HepG2 (cell line): ENCODE results near the gene GGA2. TPM values are rescaled to one million over a fixed set of nuclear protein-coding genes. Genes with fewer than 3 reads are reported as not detected.

Experiments used
- CC2D1A ChIP-seq: sonication (generic); formaldehyde crosslinking; IDR thresholded peaks from 2 replicates; pipeline ENCODE4 v1.8.1; 2023; ENCODE audit warnings: mild to moderate bottlenecking, missing genetic modification reagents
- E2F1 ChIP-seq: sonication (generic); formaldehyde crosslinking; IDR thresholded peaks from 2 replicates; pipeline ENCODE4 v1.5.0; 2020; ENCODE audit warnings: missing genetic modification reagents
- HNF4G ChIP-seq, 2 experiments: sonication (generic) in 1 of 2; formaldehyde crosslinking in 1 of 2; IDR thresholded peaks; 2 replicates each; pipeline versions ENCODE4 v1.4.0 to v1.6.1; 2011 to 2020; ENCODE audit warnings: borderline replicate concordance in 2 of 2, low read depth in 2 of 2, mild to moderate bottlenecking in 2 of 2, low read length in 1 of 2, missing genetic modification reagents in 1 of 2, moderate library complexity in 1 of 2
- HOXA5 ChIP-seq: sonication (generic); formaldehyde crosslinking; IDR thresholded peaks from 2 replicates; pipeline ENCODE4 v1.4.0; 2020; ENCODE audit warnings: missing genetic modification reagents
- KDM5B ChIP-seq: sonication (generic); formaldehyde crosslinking; IDR thresholded peaks from 2 replicates; pipeline ENCODE4 v1.4.0; 2020; ENCODE audit warnings: missing genetic modification reagents, mild to moderate bottlenecking, borderline replicate concordance
- KDM6A ChIP-seq: IDR thresholded peaks from 2 replicates; pipeline ENCODE4 v1.6.1; 2016; ENCODE audit warnings: low read depth
- LRRFIP1 ChIP-seq: sonication (generic); formaldehyde crosslinking; conservative IDR thresholded peaks from 2 replicates; pipeline ENCODE4 v1.4.0; 2020; ENCODE audit warnings: missing genetic modification reagents
- POLR2AphosphoS5 ChIP-seq: IDR thresholded peaks from 2 replicates; pipeline ENCODE4 v1.6.1; 2012; ENCODE audit warnings: low read depth, low read length
- SP2 ChIP-seq: sonication (generic); formaldehyde crosslinking; IDR thresholded peaks from 2 replicates; pipeline ENCODE4 v1.5.1; 2020; ENCODE audit warnings: mild to moderate bottlenecking, missing genetic modification reagents
- TBL1XR1 ChIP-seq: fragments of 150-350 bp; IDR thresholded peaks from 2 replicates; pipeline ENCODE4 v1.6.1; 2014; ENCODE audit warnings: borderline replicate concordance, low read length; ENCODE audit not compliant: partially characterized antibody
- TEAD3 ChIP-seq: optimal IDR thresholded peaks from 2 replicates; pipeline ENCODE3; 2016; ENCODE audit warnings: borderline replicate concordance
- ZBTB25 ChIP-seq: IDR thresholded peaks from 2 replicates; pipeline ENCODE4 v1.6.1; 2018; ENCODE audit warnings: missing genetic modification reagents
- polyA plus RNA-seq, 8 experiments: library from polyadenylated mRNA; depleted of rRNA in 3 of 8; stranded (reverse) in 7 of 8; unstranded in 1 of 8; fragments of >200 nt; fragmentation: Illumina TruSeq in 4 of 8; extraction: Trizol in 4 of 8; gene quantifications; 2 replicates each; pipeline versions ENCODE4 v1.2.1 to v1.2.3, GENCODE V29; 2011 to 2016; ENCODE audit warnings: low read depth in 4 of 8, missing spikeins in 1 of 8, mixed read lengths in 1 of 8; ENCODE audit not compliant: insufficient read depth in 1 of 8
- total RNA-seq, 5 experiments: library from RNA; depleted of rRNA; stranded (reverse); fragments of >200 nt; fragmentation: Illumina TruSeq; extraction: Trizol; gene quantifications; 2 replicates each; pipeline ENCODE4 v1.2.3, GENCODE V29; 2016; ENCODE audit warnings: low read depth in 1 of 5
- TF ChIP-seq, protein P1 (sequence below): sonication (generic); formaldehyde crosslinking; IDR thresholded peaks from 2 replicates; pipeline ENCODE4 v1.5.1; 2020; ENCODE audit warnings: missing genetic modification reagents, mild to moderate bottlenecking, borderline replicate concordance
- TF ChIP-seq, protein P2 (sequence below): sonication (generic); formaldehyde crosslinking; IDR thresholded peaks from 2 replicates; pipeline ENCODE4; 2020; ENCODE audit warnings: missing genetic modification reagents, mild to moderate bottlenecking, borderline replicate concordance
- TF ChIP-seq, protein P3 (sequence below): sonication (generic); formaldehyde crosslinking; IDR thresholded peaks from 2 replicates; pipeline ENCODE4 v1.8.0; 2022; ENCODE audit warnings: missing genetic modification reagents, mild to moderate bottlenecking, moderate library complexity, borderline replicate concordance

Gene GGA2
- total and polyA plus RNA-seq, 2 of the 13 experiments (the other 11 are each of a cell fraction or from before 2014, with no cell fraction given): 51.5 to 69.8 TPM

DNA sequence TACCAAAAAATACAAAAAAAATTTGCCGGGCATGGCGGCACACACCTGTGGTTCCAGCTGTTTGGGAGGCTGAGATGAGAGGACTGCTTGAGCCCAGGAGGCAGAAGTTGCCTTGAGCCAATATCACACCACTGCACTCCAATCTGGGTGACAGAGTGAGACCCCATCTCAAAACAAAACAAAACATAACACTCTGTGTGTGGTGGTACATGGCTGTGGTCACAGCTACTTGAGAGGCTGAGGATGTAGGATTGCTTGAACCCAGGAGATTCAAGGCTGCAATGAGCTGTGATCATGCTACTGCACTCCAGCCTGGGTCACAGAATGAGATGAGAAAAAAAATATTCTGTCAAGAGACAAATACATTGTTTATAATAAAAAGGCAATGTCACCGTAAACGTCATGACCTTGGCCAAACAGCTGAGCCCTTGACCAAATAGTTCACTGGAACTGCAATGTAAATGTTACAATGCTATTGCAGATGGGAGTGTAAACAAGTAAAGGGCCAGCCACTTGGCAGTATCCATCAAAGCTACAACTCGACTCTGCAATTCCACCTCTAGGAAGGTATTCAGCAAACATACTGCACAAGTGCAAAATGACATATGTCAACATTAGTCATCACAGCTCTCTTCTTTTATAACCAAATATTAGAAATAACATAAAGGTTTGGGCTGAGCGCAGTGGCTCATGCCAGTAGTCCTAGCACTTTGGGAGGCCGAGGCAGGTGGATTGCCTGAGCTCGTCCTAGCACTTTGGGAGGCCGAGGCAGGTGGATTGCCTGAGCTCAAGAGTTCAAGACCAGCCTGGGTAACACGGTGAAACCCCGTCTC lies 29.9 kb upstream of the GGA2 start (continued):
- TF ChIP-seq LRRFIP1 (CRISPR knock-in tag) (no peak), SP2 (CRISPR knock-in tag) (0 out of 2 replicates have a peak, but pooled peaks have one; percentile 10), E2F1 (CRISPR knock-in tag) (no peak), TEAD3 (CRISPR knock-in tag) (peak; percentile 99), CC2D1A (CRISPR knock-in tag) (no peak), HOXA5 (CRISPR knock-in tag) (0 out of 2 replicates have a peak, but pooled peaks have one; percentile 57), HNF4G (IDR thresholded peaks at IDR 0.05; ENCODE audit: borderline replicate concordance, low read depth, low read length) (no peak), HNF4G (CRISPR knock-in tag; IDR thresholded peaks at IDR 0.05; ENCODE audit: borderline replicate concordance, low read depth) (peak; percentile 75; the same call in 1 of the 2 replicates), ZBTB25 (CRISPR knock-in tag) (peak; percentile 98), KDM6A (CRISPR knock-in tag) (peak; percentile 98), POLR2AphosphoS5 (no peak), KDM5B (no peak), TBL1XR1 (peak; percentile 98)
- TF ChIP-seq, protein P1, sequence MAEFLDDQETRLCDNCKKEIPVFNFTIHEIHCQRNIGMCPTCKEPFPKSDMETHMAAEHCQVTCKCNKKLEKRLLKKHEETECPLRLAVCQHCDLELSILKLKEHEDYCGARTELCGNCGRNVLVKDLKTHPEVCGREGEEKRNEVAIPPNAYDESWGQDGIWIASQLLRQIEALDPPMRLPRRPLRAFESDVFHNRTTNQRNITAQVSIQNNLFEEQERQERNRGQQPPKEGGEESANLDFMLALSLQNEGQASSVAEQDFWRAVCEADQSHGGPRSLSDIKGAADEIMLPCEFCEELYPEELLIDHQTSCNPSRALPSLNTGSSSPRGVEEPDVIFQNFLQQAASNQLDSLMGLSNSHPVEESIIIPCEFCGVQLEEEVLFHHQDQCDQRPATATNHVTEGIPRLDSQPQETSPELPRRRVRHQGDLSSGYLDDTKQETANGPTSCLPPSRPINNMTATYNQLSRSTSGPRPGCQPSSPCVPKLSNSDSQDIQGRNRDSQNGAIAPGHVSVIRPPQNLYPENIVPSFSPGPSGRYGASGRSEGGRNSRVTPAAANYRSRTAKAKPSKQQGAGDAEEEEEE (CRISPR knock-in tag): no peak; the same call in 1 of the 2 replicates
- TF ChIP-seq, protein P2, sequence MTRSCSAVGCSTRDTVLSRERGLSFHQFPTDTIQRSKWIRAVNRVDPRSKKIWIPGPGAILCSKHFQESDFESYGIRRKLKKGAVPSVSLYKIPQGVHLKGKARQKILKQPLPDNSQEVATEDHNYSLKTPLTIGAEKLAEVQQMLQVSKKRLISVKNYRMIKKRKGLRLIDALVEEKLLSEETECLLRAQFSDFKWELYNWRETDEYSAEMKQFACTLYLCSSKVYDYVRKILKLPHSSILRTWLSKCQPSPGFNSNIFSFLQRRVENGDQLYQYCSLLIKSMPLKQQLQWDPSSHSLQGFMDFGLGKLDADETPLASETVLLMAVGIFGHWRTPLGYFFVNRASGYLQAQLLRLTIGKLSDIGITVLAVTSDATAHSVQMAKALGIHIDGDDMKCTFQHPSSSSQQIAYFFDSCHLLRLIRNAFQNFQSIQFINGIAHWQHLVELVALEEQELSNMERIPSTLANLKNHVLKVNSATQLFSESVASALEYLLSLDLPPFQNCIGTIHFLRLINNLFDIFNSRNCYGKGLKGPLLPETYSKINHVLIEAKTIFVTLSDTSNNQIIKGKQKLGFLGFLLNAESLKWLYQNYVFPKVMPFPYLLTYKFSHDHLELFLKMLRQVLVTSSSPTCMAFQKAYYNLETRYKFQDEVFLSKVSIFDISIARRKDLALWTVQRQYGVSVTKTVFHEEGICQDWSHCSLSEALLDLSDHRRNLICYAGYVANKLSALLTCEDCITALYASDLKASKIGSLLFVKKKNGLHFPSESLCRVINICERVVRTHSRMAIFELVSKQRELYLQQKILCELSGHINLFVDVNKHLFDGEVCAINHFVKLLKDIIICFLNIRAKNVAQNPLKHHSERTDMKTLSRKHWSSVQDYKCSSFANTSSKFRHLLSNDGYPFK: no peak
- TF ChIP-seq, protein P3, sequence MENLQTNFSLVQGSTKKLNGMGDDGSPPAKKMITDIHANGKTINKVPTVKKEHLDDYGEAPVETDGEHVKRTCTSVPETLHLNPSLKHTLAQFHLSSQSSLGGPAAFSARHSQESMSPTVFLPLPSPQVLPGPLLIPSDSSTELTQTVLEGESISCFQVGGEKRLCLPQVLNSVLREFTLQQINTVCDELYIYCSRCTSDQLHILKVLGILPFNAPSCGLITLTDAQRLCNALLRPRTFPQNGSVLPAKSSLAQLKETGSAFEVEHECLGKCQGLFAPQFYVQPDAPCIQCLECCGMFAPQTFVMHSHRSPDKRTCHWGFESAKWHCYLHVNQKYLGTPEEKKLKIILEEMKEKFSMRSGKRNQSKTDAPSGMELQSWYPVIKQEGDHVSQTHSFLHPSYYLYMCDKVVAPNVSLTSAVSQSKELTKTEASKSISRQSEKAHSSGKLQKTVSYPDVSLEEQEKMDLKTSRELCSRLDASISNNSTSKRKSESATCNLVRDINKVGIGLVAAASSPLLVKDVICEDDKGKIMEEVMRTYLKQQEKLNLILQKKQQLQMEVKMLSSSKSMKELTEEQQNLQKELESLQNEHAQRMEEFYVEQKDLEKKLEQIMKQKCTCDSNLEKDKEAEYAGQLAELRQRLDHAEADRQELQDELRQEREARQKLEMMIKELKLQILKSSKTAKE (CRISPR knock-in tag): peak; percentile 92
